ENCODE measurements around the gene C3orf80.

GRCh38 chr3:160199108-160199507, 26.1 kb upstream of the C3orf80 start:
- TF ChIP-seq CTCF (IDR thresholded peaks at IDR 0.05) (no peak), JUN (CRISPR knock-in tag; IDR thresholded peaks at IDR 0.05) (no peak), ATF2 (CRISPR knock-in tag; IDR thresholded peaks at IDR 0.05; ENCODE audit: borderline replicate concordance, low read depth) (no peak)

Data from WTC11 (cell line).